HL-60 (cell line): ENCODE results near the gene TSHZ2.

Experiments
- DNase-seq, 2 experiments: peaks; one replicate each; pipeline ENCODE4 v3.0.0-alpha.2; 2010 to 2020; ENCODE audit warnings: low read depth in 1 of 2, low spot score in 1 of 2
- H3K27ac ChIP-seq: fragments of 250-450 bp; sonication (Bioruptor Pico); replicated peaks from 2 replicates; pipeline ENCODE4 v1.5.1; 2020; ENCODE audit warnings: mild to moderate bottlenecking, moderate library complexity
- H3K27me3 ChIP-seq: fragments of 250-450 bp; sonication (Bioruptor Pico); 2 replicates; pipeline ENCODE4 v1.5.1; 2021; ENCODE audit warnings: mild to moderate bottlenecking, moderate library complexity; ENCODE audit not compliant: insufficient read depth, poor library complexity, severe bottlenecking
- H3K4me3 ChIP-seq: replicated peaks from 2 replicates; pipeline ENCODE4 v1.5.1; 2011; ENCODE audit warnings: mild to moderate bottlenecking, control low read depth, low read length; ENCODE audit not compliant: insufficient read depth
- GABPA ChIP-seq: IDR thresholded peaks from 2 replicates; pipeline ENCODE4 v1.6.1; 2012; ENCODE audit warnings: low read depth
- POLR2AphosphoS5 ChIP-seq: IDR thresholded peaks from 2 replicates; pipeline ENCODE4 v1.6.1; 2012; ENCODE audit warnings: low read depth
- SPI1 ChIP-seq: IDR thresholded peaks from 2 replicates; pipeline ENCODE4 v1.6.1; 2012; ENCODE audit warnings: low read depth, mild to moderate bottlenecking, borderline replicate concordance
- TF ChIP-seq, protein P1 (sequence below): IDR thresholded peaks from one replicate; pipeline ENCODE4 v1.5.1; 2011; ENCODE audit warnings: low read length, control low read depth, inconsistent platforms; ENCODE audit not compliant: insufficient read depth
- TF ChIP-seq, protein P2 (sequence below): IDR thresholded peaks from 2 replicates; pipeline ENCODE4 v1.6.1; 2012; ENCODE audit warnings: low read depth; ENCODE audit not compliant: insufficient replicate concordance

TSHZ2 gene

GRCh38 chr20:53040693-53041589 is 68.8 kb downstream of the TSHZ2 start:
- TF ChIP-seq POLR2AphosphoS5, result no peak
- TF ChIP-seq, protein P1, sequence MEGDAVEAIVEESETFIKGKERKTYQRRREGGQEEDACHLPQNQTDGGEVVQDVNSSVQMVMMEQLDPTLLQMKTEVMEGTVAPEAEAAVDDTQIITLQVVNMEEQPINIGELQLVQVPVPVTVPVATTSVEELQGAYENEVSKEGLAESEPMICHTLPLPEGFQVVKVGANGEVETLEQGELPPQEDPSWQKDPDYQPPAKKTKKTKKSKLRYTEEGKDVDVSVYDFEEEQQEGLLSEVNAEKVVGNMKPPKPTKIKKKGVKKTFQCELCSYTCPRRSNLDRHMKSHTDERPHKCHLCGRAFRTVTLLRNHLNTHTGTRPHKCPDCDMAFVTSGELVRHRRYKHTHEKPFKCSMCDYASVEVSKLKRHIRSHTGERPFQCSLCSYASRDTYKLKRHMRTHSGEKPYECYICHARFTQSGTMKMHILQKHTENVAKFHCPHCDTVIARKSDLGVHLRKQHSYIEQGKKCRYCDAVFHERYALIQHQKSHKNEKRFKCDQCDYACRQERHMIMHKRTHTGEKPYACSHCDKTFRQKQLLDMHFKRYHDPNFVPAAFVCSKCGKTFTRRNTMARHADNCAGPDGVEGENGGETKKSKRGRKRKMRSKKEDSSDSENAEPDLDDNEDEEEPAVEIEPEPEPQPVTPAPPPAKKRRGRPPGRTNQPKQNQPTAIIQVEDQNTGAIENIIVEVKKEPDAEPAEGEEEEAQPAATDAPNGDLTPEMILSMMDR, result no peak
- TF ChIP-seq, protein P2, sequence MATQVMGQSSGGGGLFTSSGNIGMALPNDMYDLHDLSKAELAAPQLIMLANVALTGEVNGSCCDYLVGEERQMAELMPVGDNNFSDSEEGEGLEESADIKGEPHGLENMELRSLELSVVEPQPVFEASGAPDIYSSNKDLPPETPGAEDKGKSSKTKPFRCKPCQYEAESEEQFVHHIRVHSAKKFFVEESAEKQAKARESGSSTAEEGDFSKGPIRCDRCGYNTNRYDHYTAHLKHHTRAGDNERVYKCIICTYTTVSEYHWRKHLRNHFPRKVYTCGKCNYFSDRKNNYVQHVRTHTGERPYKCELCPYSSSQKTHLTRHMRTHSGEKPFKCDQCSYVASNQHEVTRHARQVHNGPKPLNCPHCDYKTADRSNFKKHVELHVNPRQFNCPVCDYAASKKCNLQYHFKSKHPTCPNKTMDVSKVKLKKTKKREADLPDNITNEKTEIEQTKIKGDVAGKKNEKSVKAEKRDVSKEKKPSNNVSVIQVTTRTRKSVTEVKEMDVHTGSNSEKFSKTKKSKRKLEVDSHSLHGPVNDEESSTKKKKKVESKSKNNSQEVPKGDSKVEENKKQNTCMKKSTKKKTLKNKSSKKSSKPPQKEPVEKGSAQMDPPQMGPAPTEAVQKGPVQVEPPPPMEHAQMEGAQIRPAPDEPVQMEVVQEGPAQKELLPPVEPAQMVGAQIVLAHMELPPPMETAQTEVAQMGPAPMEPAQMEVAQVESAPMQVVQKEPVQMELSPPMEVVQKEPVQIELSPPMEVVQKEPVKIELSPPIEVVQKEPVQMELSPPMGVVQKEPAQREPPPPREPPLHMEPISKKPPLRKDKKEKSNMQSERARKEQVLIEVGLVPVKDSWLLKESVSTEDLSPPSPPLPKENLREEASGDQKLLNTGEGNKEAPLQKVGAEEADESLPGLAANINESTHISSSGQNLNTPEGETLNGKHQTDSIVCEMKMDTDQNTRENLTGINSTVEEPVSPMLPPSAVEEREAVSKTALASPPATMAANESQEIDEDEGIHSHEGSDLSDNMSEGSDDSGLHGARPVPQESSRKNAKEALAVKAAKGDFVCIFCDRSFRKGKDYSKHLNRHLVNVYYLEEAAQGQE, result no peak
- TF ChIP-seq GABPA, result no peak
- no peak for TF ChIP-seq SPI1
- DNase-seq, result no peak
- no peak overlapping the region for H3K4me3 ChIP-seq
- H3K27ac ChIP-seq, result no peak overlapping the region
- no peaks in the 10 kb centered on the region for H3K27me3 ChIP-seq

- no peak overlapping the region for H3K27ac ChIP-seq
- H3K27me3 ChIP-seq, result no peaks in the 10 kb centered on the region
- DNase-seq, result no peak
- TF ChIP-seq, protein P1, result no peak
- no peak for TF ChIP-seq POLR2AphosphoS5
- no peak for TF ChIP-seq GABPA
- TF ChIP-seq, protein P2, result no peak
- no peak for TF ChIP-seq SPI1
- H3K4me3 ChIP-seq, result no peak overlapping the region
Measured at GRCh38 chr20:53042521-53042920, 70.4 kb downstream of the TSHZ2 start.

GRCh38 chr20:53044296-53044695 is 72.1 kb downstream of the TSHZ2 start:
- TF ChIP-seq SPI1 (no peak), POLR2AphosphoS5 (no peak), GABPA (no peak)
- TF ChIP-seq, protein P2, result no peak
- TF ChIP-seq, protein P1, result no peak
- H3K4me3 ChIP-seq, result no peak overlapping the region
- no peak overlapping the region for H3K27ac ChIP-seq
- DNase-seq, result no peak
- no peaks in the 10 kb centered on the region for H3K27me3 ChIP-seq
